Hepatocyte (in vitro differentiated cells): ENCODE data around the gene PRR29. TPM values are rescaled to one million over a fixed set of nuclear protein-coding genes. Genes with fewer than 3 reads are reported as not detected.

ENCODE experiments used
- DNase-seq: peaks from one replicate; pipeline ENCODE4 v3.0.0-alpha.2; 2016; ENCODE audit warnings: low spot score
- H2AFZ ChIP-seq: fragments of 200-600 bp; sonication (generic); 2 replicates; pipeline ENCODE4 v1.6.0; 2016; ENCODE audit warnings: antibody characterized with exemption, mild to moderate bottlenecking
- H3K27ac ChIP-seq: fragments of 200-600 bp; sonication (generic); 2 replicates; pipeline ENCODE4 v1.5.1; 2016; ENCODE audit warnings: mild to moderate bottlenecking
- H3K27me3 ChIP-seq: fragments of 200-600 bp; sonication (generic); 2 replicates; pipeline ENCODE4 v1.6.1; 2016
- H3K36me3 ChIP-seq: fragments of 200-600 bp; sonication (generic); replicated peaks from 2 replicates; pipeline ENCODE4 v1.5.1; 2016; ENCODE audit warnings: low read depth; ENCODE audit not compliant: insufficient read depth
- H3K4me1 ChIP-seq: fragments of 200-600 bp; sonication (generic); 2 replicates; pipeline ENCODE4 v1.5.1; 2016; ENCODE audit warnings: mild to moderate bottlenecking, moderate library complexity; ENCODE audit not compliant: insufficient read depth
- H3K4me2 ChIP-seq: fragments of 200-600 bp; sonication (generic); 2 replicates; pipeline ENCODE4 v1.6.0; 2016
- H3K4me3 ChIP-seq: fragments of 200-600 bp; sonication (generic); 2 replicates; pipeline ENCODE4 v1.5.1; 2016; ENCODE audit warnings: mild to moderate bottlenecking
- H3K79me2 ChIP-seq: fragments of 200-600 bp; sonication (generic); 2 replicates; pipeline ENCODE4 v1.6.0; 2017; ENCODE audit warnings: mild to moderate bottlenecking
- H3K9me2 ChIP-seq: fragments of 200-600 bp; sonication (generic); replicated peaks from 2 replicates; pipeline ENCODE4 v1.6.0; 2017; ENCODE audit warnings: mild to moderate bottlenecking; ENCODE audit not compliant: insufficient read depth
- H3K9me3 ChIP-seq: fragments of 200-600 bp; sonication (generic); 2 replicates; pipeline ENCODE4 v1.5.1; 2016; ENCODE audit warnings: low read depth, mild to moderate bottlenecking
- H4K20me1 ChIP-seq: fragments of 200-600 bp; sonication (generic); 2 replicates; pipeline ENCODE4 v1.6.0; 2016; ENCODE audit warnings: mild to moderate bottlenecking; ENCODE audit not compliant: insufficient read depth, poor library complexity, severe bottlenecking
- CTCF ChIP-seq: fragments of 200-600 bp; sonication (generic); IDR thresholded peaks from 2 replicates; pipeline ENCODE4 v1.5.1; 2016; ENCODE audit warnings: antibody characterized with exemption, mild to moderate bottlenecking; ENCODE audit not compliant: poor library complexity
- EZH2 ChIP-seq: fragments of 200-600 bp; sonication (generic); IDR thresholded peaks from 2 replicates; pipeline ENCODE4 v1.6.1; 2016; ENCODE audit warnings: antibody characterized with exemption, mild to moderate bottlenecking, borderline replicate concordance
- EZH2phosphoT487 ChIP-seq: fragments of 200-600 bp; sonication (generic); IDR thresholded peaks from one replicate; pipeline ENCODE4 v1.6.1; 2018; ENCODE audit warnings: antibody characterized with exemption, mild to moderate bottlenecking, low read depth, moderate library complexity; ENCODE audit not compliant: unreplicated experiment, severe bottlenecking
- WGBS: methylation state at CpG from one replicate; pipeline ENCODE4 v1.1.6; 2016; ENCODE audit warnings: low lambda C conversion rate; ENCODE audit errors: missing lambda C conversion rate; 5-methylcytosine and 5-hydroxymethylcytosine counted together
- polyA plus RNA-seq: library from polyadenylated mRNA; unstranded; fragments of >200 nt; fragmentation: Nextera tagmentation; extraction: Ambion mirVana; gene quantifications from 2 replicates; pipeline ENCODE4 v1.2.1, GENCODE V29; 2016
- total RNA-seq: library from RNA; depleted of rRNA; stranded (reverse); fragments of >200 nt; gene quantifications from 2 replicates; pipeline ENCODE4 v1.2.3, GENCODE V29; 2014

PRR29 gene
- total and polyA plus RNA-seq, 2 experiments from 2014 or later = 0.13 to 1.4 TPM

GRCh38 chr17:63963123-63963522, 35.0 kb upstream of the PRR29 start:
- H3K27ac ChIP-seq = no peak overlapping the region
- DNase-seq = no peak
- H3K9me2 ChIP-seq = no peaks in the 10 kb centered on the region
- TF ChIP-seq EZH2 = no peak
- no peak for TF ChIP-seq CTCF
- no peak for TF ChIP-seq EZH2phosphoT487
- H4K20me1 ChIP-seq = no peaks in the 10 kb centered on the region
- no peak overlapping the region for H3K4me2 ChIP-seq
- no peaks in the 10 kb centered on the region for H3K4me1 ChIP-seq
- WGBS = 98% methylated on average over 4 of the region's 4 CpGs
- peaks cover 3% of the 10 kb centered on the region for H3K27me3 ChIP-seq
- no peaks in the 10 kb centered on the region for H3K79me2 ChIP-seq
- H3K4me3 ChIP-seq = no peak overlapping the region
- no peaks in the 10 kb centered on the region for H3K36me3 ChIP-seq
- no peak overlapping the region for H2AFZ ChIP-seq
- H3K9me3 ChIP-seq = no peaks in the 10 kb centered on the region

GRCh38 chr17:63966646-63967264, 31.4 kb upstream of the PRR29 start:
- Histone ChIP-seq H3K4me1 (no peaks in the 10 kb centered on the region), H3K27ac (no peak overlapping the region), H3K79me2 (no peaks in the 10 kb centered on the region), H3K4me3 (no peak overlapping the region), H3K9me3 (no peaks in the 10 kb centered on the region), H4K20me1 (no peaks in the 10 kb centered on the region), H3K36me3 (no peaks in the 10 kb centered on the region), H3K4me2 (no peak overlapping the region), H3K27me3 (no peaks in the 10 kb centered on the region), H2AFZ (no peak overlapping the region), H3K9me2 (no peaks in the 10 kb centered on the region)
- WGBS = 91% methylated on average over 11 of the region's 11 CpGs
- no peak for DNase-seq
- TF ChIP-seq EZH2phosphoT487 (no peak), CTCF (no peak), EZH2 (no peak)

DNA sequence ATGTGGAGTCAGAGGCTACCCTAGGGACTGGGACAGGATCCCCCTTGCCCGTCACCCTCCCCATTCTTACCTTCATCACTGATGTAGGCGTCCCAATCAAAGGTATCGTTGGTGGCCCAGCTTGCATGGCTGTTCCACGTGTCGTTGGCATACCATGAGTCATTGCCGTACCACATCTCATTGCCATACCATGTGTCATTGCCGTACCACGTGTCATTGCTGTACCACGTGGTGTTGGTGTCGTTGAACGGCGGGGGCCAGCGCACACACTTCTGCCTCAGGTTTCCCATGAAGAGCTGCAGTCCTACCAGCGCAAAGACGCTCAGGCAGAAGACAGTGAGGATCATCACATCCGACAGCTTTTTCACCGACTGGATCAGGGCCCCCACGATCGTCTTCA, 30.2 kb upstream of the PRR29 start:
- DNase-seq = no peak
- Histone ChIP-seq H3K4me1 (no peaks in the 10 kb centered on the region), H3K27me3 (no peaks in the 10 kb centered on the region), H3K9me2 (no peaks in the 10 kb centered on the region), H4K20me1 (no peaks in the 10 kb centered on the region), H3K4me2 (no peak overlapping the region), H3K9me3 (no peaks in the 10 kb centered on the region), H2AFZ (no peak overlapping the region), H3K4me3 (no peak overlapping the region), H3K79me2 (no peaks in the 10 kb centered on the region), H3K36me3 (no peaks in the 10 kb centered on the region), H3K27ac (no peak overlapping the region)
- WGBS = 96% methylated on average over 19 of the region's 19 CpGs
- TF ChIP-seq EZH2phosphoT487 (no peak), EZH2 (no peak), CTCF (no peak)
